Stomach (tissue), 9 donors: ENCODE data around the gene OLIG2. TPM values are rescaled to one million over a fixed set of nuclear protein-coding genes. Genes with fewer than 3 reads are reported as not detected.

Experiments
- DNase-seq, 2 donors: peaks; one replicate each; pipeline versions ENCODE4 v3.0.0 to v3.0.0-alpha.2; 2013 to 2019
- H3K27ac ChIP-seq, 5 donors: fragments of 200-600 bp in 4 of 5; sonication (generic) in 4 of 5; one replicate each; pipeline ENCODE4 v1.5.1; 2013 to 2019; ENCODE audit warnings: mild to moderate bottlenecking in 1 of 5, moderate library complexity in 1 of 5
- H3K27me3 ChIP-seq, 3 donors: fragments of 200-600 bp; sonication (generic); one replicate each; pipeline ENCODE4 v1.5.1; 2017 to 2019; ENCODE audit warnings: mixed run types in 1 of 3
- H3K36me3 ChIP-seq, 4 donors: fragments of 200-600 bp; sonication (generic); 1 replicate in 3 of 4; 2 replicates in 1 of 4; pipeline ENCODE4 v1.5.1; 2016 to 2019
- H3K4me1 ChIP-seq, 4 donors: fragments of 200-600 bp; sonication (generic); one replicate each; pipeline ENCODE4 v1.5.1; 2016 to 2019
- H3K4me3 ChIP-seq, 4 donors: fragments of 200-600 bp; sonication (generic) in 3 of 4; one replicate each; pipeline ENCODE4 v1.5.1; 2016 to 2019; ENCODE audit warnings: mild to moderate bottlenecking in 1 of 4
- H3K9me3 ChIP-seq, 4 donors: fragments of 200-600 bp; sonication (generic); one replicate each; pipeline ENCODE4 v1.5.1; 2016 to 2019
- CTCF ChIP-seq, 7 experiments: fragments of 450-650 bp in 4 of 7; fragments of 200-600 bp in 3 of 7; sonication (generic) in 3 of 7; IDR thresholded peaks; one replicate each; pipeline ENCODE4 v1.5.1; 2016 to 2019; ENCODE audit warnings: antibody characterized with exemption in 7 of 7, control low read depth in 2 of 7, mild to moderate bottlenecking in 1 of 7
- EP300 ChIP-seq: sonication (generic); formaldehyde crosslinking; IDR thresholded peaks from one replicate; pipeline ENCODE4 v1.6.1; 2017; ENCODE audit warnings: antibody characterized with exemption
- POLR2A ChIP-seq, 4 donors: fragments of 450-650 bp; IDR thresholded peaks; one replicate each; pipeline ENCODE4 v1.6.1; 2016; ENCODE audit warnings: antibody characterized with exemption in 4 of 4, control low read depth in 2 of 4, mild to moderate bottlenecking in 1 of 4, moderate library complexity in 1 of 4
- POLR2AphosphoS5 ChIP-seq, 3 donors: sonication (generic); formaldehyde crosslinking; IDR thresholded peaks; one replicate each; pipeline ENCODE4 v1.6.1; 2016; ENCODE audit warnings: antibody characterized with exemption in 3 of 3
- WGBS, 5 donors: extraction: QIAGEN DNeasy Blood & Tissue Kit in 3 of 5; methylation state at CpG; one replicate each; pipeline versions ENCODE4 v1.1.5 to v1.1.7; 2013 to 2018; 5-methylcytosine and 5-hydroxymethylcytosine counted together
- intact Hi-C: fragments of 100-400 bp; cut with DNase I; formaldehyde crosslinking; loops from one replicate; pipeline ENCODE4 v1.15.1; 2023; ENCODE audit warnings: low total_unique reads
- polyA plus RNA-seq, 3 donors: library from polyadenylated mRNA; stranded (reverse); fragments of 200-250 nt; gene quantifications; one replicate each; pipeline ENCODE4 v1.2.3, GENCODE V29; 2013
- total RNA-seq, 5 donors: library from RNA; depleted of rRNA; stranded (reverse); fragments of >200 nt; gene quantifications; one replicate each; pipeline versions ENCODE4 v1.1.0 to v1.2.3, GENCODE V29; 2014 to 2016
- donor health status: healthy with polysubstance abuse.
- donor health status: Bipolar disorder and iron deficiency.
- donor health status: healthy.

Gene OLIG2
- total and polyA plus RNA-seq, 8 donors = not detected

GRCh38 chr21:33076600-33077329 is 51.0 kb downstream of the OLIG2 start:
- H3K9me3 ChIP-seq = no peaks in the 10 kb centered on the region
- no peak overlapping the region for H3K4me3 ChIP-seq
- peaks cover 3 to 7% (median 6%) of the 10 kb centered on the region in 4 donors for H3K4me1 ChIP-seq
- H3K36me3 ChIP-seq = no peaks in the 10 kb centered on the region
- TF ChIP-seq CTCF (IDR thresholded peaks at IDR 0.05) (no peak), EP300 (no peak), POLR2AphosphoS5 (IDR thresholded peaks at IDR 0.05) (no peak), POLR2A (IDR thresholded peaks at IDR 0.05) (no peak)
- no peak for DNase-seq
- WGBS, 5 donors = 74 to 83% (median 80%) methylated on average over 11 of the region's 11 CpGs
- peaks cover 1 to 82% (median 43%) of the 10 kb centered on the region in 3 donors for H3K27me3 ChIP-seq
- H3K27ac ChIP-seq = no peak overlapping the region
- intact Hi-C loops = no loop called here

Other genes starting within 250 kb of the OLIG2 start
- not detected for gene OLIG1, start 44.2 kb downstream of the OLIG2 start, total RNA-seq
- not detected for gene OLIG1, start 44.2 kb downstream of the OLIG2 start, polyA plus RNA-seq
- 10 to 100 TPM in 3 of 5 donors, 1 to 10 TPM in 1, not detected in 1; 8.2 to 22.5 (median 12.6) TPM for gene IFNAR2, start 204.0 kb downstream of the OLIG2 start, total RNA-seq
- 1 to 10 TPM; 7.5 to 9.2 (median 8.8) TPM for gene IFNAR2, start 204.0 kb downstream of the OLIG2 start, polyA plus RNA-seq
- gene IL10RB, start 240.4 kb downstream of the OLIG2 start, total RNA-seq = 10 to 100 TPM in 4 of 5 donors, not detected in 1; 10.3 to 55.3 (median 40.0) TPM
- gene IL10RB, start 240.4 kb downstream of the OLIG2 start, polyA plus RNA-seq = 10 to 100 TPM; 12.7 to 18.8 (median 18.3) TPM